Naive B cell (primary cell): ENCODE data around the gene C20orf141. TPM values are rescaled to one million over a fixed set of nuclear protein-coding genes. Genes with fewer than 3 reads are reported as not detected.

ENCODE experiments used
- ATAC-seq, 2 donors: fragments of 150-1000 bp; cut with Tn5 transposase; 2 replicates each; pipeline ENCODE4 v1.10.0; 2021; ENCODE audit warnings: low read depth in 2 of 2, mild to moderate bottlenecking in 2 of 2, moderate library complexity in 2 of 2
- DNase-seq: peaks from one replicate; pipeline ENCODE4 v3.0.0; 2022
- H3K27ac Mint-ChIP-seq, 6 donors: one replicate each; pipeline ENCODE4 v1.8.0; 2020 to 2022; ENCODE audit warnings: mild to moderate bottlenecking in 6 of 6, mixed read lengths in 6 of 6, moderate library complexity in 5 of 6, inconsistent platforms in 2 of 6
- H3K27me3 Mint-ChIP-seq, 3 donors: one replicate each; pipeline ENCODE4 v1.8.0; 2021 to 2022; ENCODE audit warnings: mixed read lengths in 3 of 3, mild to moderate bottlenecking in 1 of 3
- H3K36me3 Mint-ChIP-seq, 2 donors: one replicate each; pipeline ENCODE4 v1.8.0; 2020 to 2022; ENCODE audit warnings: mixed read lengths in 2 of 2, inconsistent platforms in 1 of 2, mild to moderate bottlenecking in 1 of 2
- H3K4me1 Mint-ChIP-seq, 3 donors: one replicate each; pipeline ENCODE4 v1.8.0; 2020 to 2022; ENCODE audit warnings: mixed read lengths in 3 of 3, inconsistent platforms in 1 of 3, mild to moderate bottlenecking in 1 of 3, moderate library complexity in 1 of 3
- H3K4me3 Mint-ChIP-seq, 8 donors: one replicate each; pipeline ENCODE4 v1.8.0; 2020 to 2022; ENCODE audit warnings: mild to moderate bottlenecking in 8 of 8, mixed read lengths in 8 of 8, moderate library complexity in 8 of 8, inconsistent platforms in 2 of 8
- H3K9me3 Mint-ChIP-seq, 7 donors: one replicate each; pipeline ENCODE4 v1.8.0; 2020 to 2022; ENCODE audit warnings: mixed read lengths in 7 of 7, mild to moderate bottlenecking in 5 of 7, inconsistent platforms in 2 of 7, moderate library complexity in 1 of 7
- polyA plus RNA-seq, 6 donors: library from polyadenylated mRNA; unstranded; fragments of 300-500 nt; fragmentation: Illumina TruSeq; gene quantifications; one replicate each; pipeline ENCODE4 v1.2.3, GENCODE V29; 2021; ENCODE audit warnings: low read depth in 6 of 6

C20orf141 gene
- polyA plus RNA-seq, 6 donors from 2014 or later: not detected

GRCh38 chr20:2834401-2835110 lies 19.8 kb downstream of the C20orf141 start:
- no peak for ATAC-seq
- no peak for DNase-seq
- Mint-ChIP-seq H3K4me3 (peak overlapping the region in 2 of 8 donors; percentile 41 to 43), H3K36me3 (peaks cover 4 to 8% of the 10 kb centered on the region in 2 donors), H3K9me3 (no peaks in the 10 kb centered on the region), H3K27ac (peak overlapping the region in 1 of 6 donors; percentile 36), H3K4me1 (peaks cover 20 to 22% (median 22%) of the 10 kb centered on the region in 3 donors), H3K27me3 (peaks cover 0 to 3% (median 2%) of the 10 kb centered on the region in 3 donors)

GRCh38 chr20:2835331-2835796 lies 20.6 kb downstream of the C20orf141 start:
- Mint-ChIP-seq H3K4me3 (peak overlapping the region in 1 of 8 donors; percentile 43), H3K27me3 (no peaks in the 10 kb centered on the region), H3K4me1 (peaks cover 22 to 24% (median 23%) of the 10 kb centered on the region in 3 donors), H3K36me3 (peaks cover 4 to 8% of the 10 kb centered on the region in 2 donors), H3K27ac (peak overlapping the region in 1 of 6 donors; percentile 68), H3K9me3 (no peaks in the 10 kb centered on the region)
- no peak for ATAC-seq
- DNase-seq: no peak

GRCh38 chr20:2836035-2836434 lies 21.2 kb downstream of the C20orf141 start:
- ATAC-seq: no peak
- DNase-seq: no peak
- no peaks in the 10 kb centered on the region for H3K9me3 Mint-ChIP-seq
- H3K36me3 Mint-ChIP-seq: peaks cover 4 to 8% of the 10 kb centered on the region in 2 donors
- H3K4me1 Mint-ChIP-seq: peaks cover 23 to 24% (median 23%) of the 10 kb centered on the region in 3 donors
- H3K27me3 Mint-ChIP-seq: no peaks in the 10 kb centered on the region
- peak overlapping the region in 2 of 6 donors; percentile 8 to 16 for H3K27ac Mint-ChIP-seq
- no peak overlapping the region for H3K4me3 Mint-ChIP-seq

GRCh38 chr20:2837221-2837960 lies 22.6 kb downstream of the C20orf141 start:
- DNase-seq (no peak), ATAC-seq (no peak)
- Mint-ChIP-seq H3K9me3 (no peaks in the 10 kb centered on the region), H3K4me3 (peak overlapping the region in 3 of 8 donors; percentile 41 to 72 (median 59)), H3K27ac (peak overlapping the region in 1 of 6 donors; percentile 41), H3K27me3 (no peaks in the 10 kb centered on the region), H3K36me3 (peaks cover 4 to 8% of the 10 kb centered on the region in 2 donors), H3K4me1 (peaks cover 28 to 33% (median 30%) of the 10 kb centered on the region in 3 donors)

- Mint-ChIP-seq H3K27ac (peak overlapping the region in 3 of 6 donors; percentile 41 to 88 (median 64)), H3K27me3 (no peaks in the 10 kb centered on the region), H3K9me3 (no peaks in the 10 kb centered on the region), H3K4me1 (peaks cover 28 to 33% (median 30%) of the 10 kb centered on the region in 3 donors), H3K4me3 (peak overlapping the region in 7 of 8 donors; percentile 34 to 86 (median 63)), H3K36me3 (peaks cover 4 to 8% of the 10 kb centered on the region in 2 donors)
- no peak for DNase-seq
- ATAC-seq: no peak
Measured at GRCh38 chr20:2838170-2838797, 23.5 kb downstream of the C20orf141 start.

- no peak for DNase-seq
- peaks cover 4 to 8% of the 10 kb centered on the region in 2 donors for H3K36me3 Mint-ChIP-seq
- H3K4me1 Mint-ChIP-seq: peaks cover 28 to 36% (median 33%) of the 10 kb centered on the region in 3 donors
- peak overlapping the region; percentile 50 to 96 (median 84) for H3K27ac Mint-ChIP-seq
- no peaks in the 10 kb centered on the region for H3K9me3 Mint-ChIP-seq
- peak overlapping the region; percentile 66 to 89 (median 84) for H3K4me3 Mint-ChIP-seq
- H3K27me3 Mint-ChIP-seq: no peaks in the 10 kb centered on the region
- no peak for ATAC-seq
Measured at GRCh38 chr20:2838847-2839671, 24.3 kb downstream of the C20orf141 start.

GRCh38 chr20:2839732-2840137 lies 24.9 kb downstream of the C20orf141 start:
- Mint-ChIP-seq H3K4me3 (peak overlapping the region; percentile 66 to 89 (median 84)), H3K36me3 (peaks cover 4 to 8% of the 10 kb centered on the region in 2 donors), H3K9me3 (no peaks in the 10 kb centered on the region), H3K27me3 (no peaks in the 10 kb centered on the region), H3K4me1 (peaks cover 33 to 42% (median 36%) of the 10 kb centered on the region in 3 donors), H3K27ac (peak overlapping the region in 4 of 6 donors; percentile 83 to 96 (median 90))
- DNase-seq (no peak), ATAC-seq (no peak)

GRCh38 chr20:2840138-2840966 lies 25.6 kb downstream of the C20orf141 start, which contains the start of the genes PCED1A and VPS16:
Gene PCED1A (minus strand): TSS chr20:2840655. CDS start chr20:2839912, 743 bp downstream.
Gene VPS16 (plus strand): TSS chr20:2840745. CDS start chr20:2840775, 30 bp downstream.
- Mint-ChIP-seq H3K27me3 (no peaks in the 10 kb centered on the region), H3K27ac (peak within 1 kb of the TSS; percentile 83 to 96 (median 94)), H3K4me3 (peak within 1 kb of the TSS; percentile 79 to 94 (median 88)), H3K36me3 (peaks cover 0 to 8% of the 10 kb centered on the region in 2 donors), H3K9me3 (no peaks in the 10 kb centered on the region), H3K4me1 (peaks cover 37 to 48% (median 38%) of the 10 kb centered on the region in 3 donors)
- ATAC-seq (peak; percentile 98), DNase-seq (peak; percentile 88)

GRCh38 chr20:2840967-2841531 lies 26.3 kb downstream of the C20orf141 start:
- Mint-ChIP-seq H3K36me3 (peaks cover 0 to 8% of the 10 kb centered on the region in 2 donors), H3K4me1 (peaks cover 36 to 48% (median 38%) of the 10 kb centered on the region in 3 donors), H3K9me3 (no peaks in the 10 kb centered on the region), H3K27ac (peak overlapping the region; percentile 82 to 96 (median 88)), H3K27me3 (no peaks in the 10 kb centered on the region), H3K4me3 (peak overlapping the region; percentile 79 to 94 (median 88))
- peak; percentile 6 to 14 for ATAC-seq
- DNase-seq: no peak

- no peaks in the 10 kb centered on the region for H3K27me3 Mint-ChIP-seq
- H3K9me3 Mint-ChIP-seq: no peaks in the 10 kb centered on the region
- H3K27ac Mint-ChIP-seq: no peak overlapping the region
- no peak for DNase-seq
- H3K36me3 Mint-ChIP-seq: no peaks in the 10 kb centered on the region
- ATAC-seq: no peak
- H3K4me3 Mint-ChIP-seq: no peak overlapping the region
- peaks cover 19 to 24% (median 22%) of the 10 kb centered on the region in 3 donors for H3K4me1 Mint-ChIP-seq
Measured at GRCh38 chr20:2845607-2846006, 30.8 kb downstream of the C20orf141 start.

- Mint-ChIP-seq H3K27ac (peak overlapping the region in 1 of 6 donors; percentile 7), H3K27me3 (no peaks in the 10 kb centered on the region), H3K9me3 (no peaks in the 10 kb centered on the region), H3K36me3 (no peaks in the 10 kb centered on the region), H3K4me1 (peaks cover 18 to 25% (median 20%) of the 10 kb centered on the region in 3 donors), H3K4me3 (no peak overlapping the region)
- DNase-seq (no peak), ATAC-seq (no peak)
Measured at GRCh38 chr20:2846698-2847097, 31.9 kb downstream of the C20orf141 start.
